ENCODE measurements around the gene CDK18.

Gene CDK18

DNA sequence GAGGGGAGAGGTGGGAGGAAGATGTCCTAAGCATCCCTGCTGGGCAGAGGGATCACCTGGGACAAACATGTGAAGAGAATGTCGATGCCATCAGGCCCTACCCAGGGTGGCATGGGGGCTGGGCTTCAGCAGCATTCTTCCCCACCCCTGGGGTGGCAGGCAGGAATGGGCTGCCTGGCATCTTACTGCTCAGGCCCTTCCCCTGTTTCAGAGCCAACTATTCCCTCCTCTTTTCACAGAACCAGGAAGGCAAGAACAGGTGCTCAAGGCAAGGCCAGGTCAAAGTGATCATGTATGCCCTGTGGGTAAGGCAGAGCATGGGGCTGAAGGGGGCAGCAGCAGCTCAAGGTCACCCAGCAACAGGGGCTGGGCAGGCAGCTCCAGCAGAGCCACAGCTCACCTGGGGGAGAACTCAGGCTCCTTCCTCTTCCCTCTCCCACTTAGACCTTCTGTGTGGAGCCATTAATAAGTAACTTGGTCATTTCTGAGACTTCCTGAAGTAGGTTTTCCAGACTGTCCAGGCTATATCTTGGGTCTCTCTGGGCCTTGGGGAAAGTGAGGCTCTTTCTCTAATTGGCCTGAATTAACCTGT, 70.9 kb downstream of the CDK18 start:
- H3K4me1 ChIP-seq (ENCODE audit: insufficient read depth, low read length), result no peaks in the 10 kb centered on the region
- no peaks in the 10 kb centered on the region for H3K9me3 ChIP-seq (ENCODE audit: insufficient read depth, low read length, severe bottlenecking)
- H3K4me2 ChIP-seq (ENCODE audit: insufficient read depth, low read length), result no peak overlapping the region
- H3K79me2 ChIP-seq (ENCODE audit: insufficient read depth, low read length), result no peaks in the 10 kb centered on the region
- TF ChIP-seq EZH2 (IDR thresholded peaks at IDR 0.05; ENCODE audit: borderline replicate concordance, low read depth, low read length, severe bottlenecking), result no peak
- TF ChIP-seq, protein P1, sequence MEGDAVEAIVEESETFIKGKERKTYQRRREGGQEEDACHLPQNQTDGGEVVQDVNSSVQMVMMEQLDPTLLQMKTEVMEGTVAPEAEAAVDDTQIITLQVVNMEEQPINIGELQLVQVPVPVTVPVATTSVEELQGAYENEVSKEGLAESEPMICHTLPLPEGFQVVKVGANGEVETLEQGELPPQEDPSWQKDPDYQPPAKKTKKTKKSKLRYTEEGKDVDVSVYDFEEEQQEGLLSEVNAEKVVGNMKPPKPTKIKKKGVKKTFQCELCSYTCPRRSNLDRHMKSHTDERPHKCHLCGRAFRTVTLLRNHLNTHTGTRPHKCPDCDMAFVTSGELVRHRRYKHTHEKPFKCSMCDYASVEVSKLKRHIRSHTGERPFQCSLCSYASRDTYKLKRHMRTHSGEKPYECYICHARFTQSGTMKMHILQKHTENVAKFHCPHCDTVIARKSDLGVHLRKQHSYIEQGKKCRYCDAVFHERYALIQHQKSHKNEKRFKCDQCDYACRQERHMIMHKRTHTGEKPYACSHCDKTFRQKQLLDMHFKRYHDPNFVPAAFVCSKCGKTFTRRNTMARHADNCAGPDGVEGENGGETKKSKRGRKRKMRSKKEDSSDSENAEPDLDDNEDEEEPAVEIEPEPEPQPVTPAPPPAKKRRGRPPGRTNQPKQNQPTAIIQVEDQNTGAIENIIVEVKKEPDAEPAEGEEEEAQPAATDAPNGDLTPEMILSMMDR (IDR thresholded peaks at IDR 0.05; ENCODE audit: borderline replicate concordance, extremely low read depth, low read length, poor library complexity, severe bottlenecking), result no peak
- H3K27ac ChIP-seq (ENCODE audit: low read length), result no peak overlapping the region
- no peaks in the 10 kb centered on the region for H3K36me3 ChIP-seq (ENCODE audit: insufficient read depth, low read length)
- peaks cover 41% of the 10 kb centered on the region for H3K27me3 ChIP-seq (ENCODE audit: insufficient read depth, low read length, poor library complexity)
- no peak overlapping the region for H3K4me3 ChIP-seq (ENCODE audit: low read depth in 1 of 2, low read length in 2 of 2)
- H4K20me1 ChIP-seq (ENCODE audit: insufficient read depth, low read length), result no peaks in the 10 kb centered on the region; the same call in none of the 2 replicates
- DNase-seq (no peak), ATAC-seq (ENCODE audit: insufficient read depth, low read depth) (no peak)
- H3K9ac ChIP-seq (ENCODE audit: low read depth, low read length), result no peak overlapping the region
- no peak overlapping the region for H2AFZ ChIP-seq (ENCODE audit: low read depth, low read length)

DNA sequence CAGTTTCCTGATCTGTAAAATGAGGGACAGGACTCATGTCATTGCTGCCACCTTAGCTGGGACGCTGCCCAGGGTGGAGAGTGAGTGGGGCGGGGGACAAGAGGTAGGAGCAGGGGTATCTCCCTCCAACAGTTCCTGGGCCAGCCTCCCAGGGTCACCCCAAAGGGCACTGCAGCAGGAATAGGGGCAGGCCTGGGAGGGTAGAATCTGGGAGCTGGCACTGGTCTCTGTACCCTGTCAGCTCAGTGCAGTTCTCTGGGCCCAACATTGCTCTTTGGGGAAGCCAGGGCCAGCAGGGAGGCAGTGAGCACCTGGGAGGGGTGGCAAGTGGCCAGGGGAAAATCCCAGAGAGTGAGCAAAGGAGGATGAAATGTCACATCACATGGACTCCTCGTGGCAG, 71.5 kb downstream of the CDK18 start:
- Histone ChIP-seq H3K9me3 (ENCODE audit: insufficient read depth, low read length, severe bottlenecking) (no peaks in the 10 kb centered on the region), H2AFZ (ENCODE audit: low read depth, low read length) (no peak overlapping the region), H4K20me1 (ENCODE audit: insufficient read depth, low read length) (no peaks in the 10 kb centered on the region; the same call in none of the 2 replicates), H3K9ac (ENCODE audit: low read depth, low read length) (no peak overlapping the region), H3K79me2 (ENCODE audit: insufficient read depth, low read length) (no peaks in the 10 kb centered on the region), H3K4me3 (ENCODE audit: low read depth in 1 of 2, low read length in 2 of 2) (no peak overlapping the region), H3K27me3 (ENCODE audit: insufficient read depth, low read length, poor library complexity) (peaks cover 38% of the 10 kb centered on the region), H3K27ac (ENCODE audit: low read length) (no peak overlapping the region), H3K4me2 (ENCODE audit: insufficient read depth, low read length) (no peak overlapping the region), H3K4me1 (ENCODE audit: insufficient read depth, low read length) (no peaks in the 10 kb centered on the region), H3K36me3 (ENCODE audit: insufficient read depth, low read length) (no peaks in the 10 kb centered on the region)
- no peak for ATAC-seq (ENCODE audit: insufficient read depth, low read depth)
- TF ChIP-seq EZH2 (IDR thresholded peaks at IDR 0.05; ENCODE audit: borderline replicate concordance, low read depth, low read length, severe bottlenecking), result no peak
- TF ChIP-seq, protein P1 (IDR thresholded peaks at IDR 0.05; ENCODE audit: borderline replicate concordance, extremely low read depth, low read length, poor library complexity, severe bottlenecking), result no peak
- no peak for DNase-seq

DNA sequence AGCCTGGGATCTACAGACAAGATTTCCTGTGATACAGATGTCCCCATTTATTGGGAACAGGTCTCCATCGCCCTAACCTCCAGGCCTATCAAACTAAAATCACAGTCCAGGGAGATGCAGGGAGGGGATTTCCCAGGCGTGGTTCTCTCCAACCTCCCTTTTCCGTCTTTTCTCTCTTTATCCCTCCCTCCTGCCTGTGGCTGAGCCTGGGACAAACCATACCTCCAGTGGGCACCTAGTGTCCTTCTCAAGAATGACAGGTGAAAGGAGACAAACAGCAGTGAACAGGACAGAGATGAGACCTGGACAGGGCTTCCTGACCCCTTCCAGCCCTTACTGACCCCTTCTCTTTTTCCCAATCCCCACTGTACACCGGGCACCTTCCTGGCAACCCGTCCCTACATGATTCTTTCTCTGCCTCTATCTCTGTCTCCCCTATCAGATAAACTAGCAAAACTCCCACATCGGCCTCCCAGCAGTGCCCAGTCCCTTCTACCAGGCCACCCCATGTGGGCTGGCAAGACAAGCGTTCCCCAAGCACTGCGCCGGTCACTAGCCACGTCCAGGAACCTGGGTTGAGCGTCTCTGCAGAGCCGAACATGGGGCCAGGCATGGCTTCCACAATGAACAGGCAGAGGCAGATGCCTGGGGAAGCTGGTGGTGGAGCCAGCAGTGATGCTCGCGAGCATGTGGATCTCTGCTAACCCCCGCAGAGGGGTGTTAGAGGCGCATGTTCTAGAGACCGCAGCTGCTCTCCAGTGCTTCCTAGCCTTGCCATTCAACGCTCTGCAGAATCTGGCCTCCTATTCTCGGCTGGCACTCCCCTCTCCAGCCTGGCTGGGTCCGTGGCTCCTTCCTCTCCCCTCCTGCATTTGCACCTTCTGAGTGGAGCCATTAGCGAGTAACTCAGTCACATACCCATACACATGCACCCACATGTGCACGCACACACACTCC, 72.6 kb downstream of the CDK18 start:
- no peak overlapping the region for H3K4me3 ChIP-seq (ENCODE audit: low read depth in 1 of 2, low read length in 2 of 2)
- H4K20me1 ChIP-seq (ENCODE audit: insufficient read depth, low read length), result no peaks in the 10 kb centered on the region; the same call in 1 of the 2 replicates
- H3K9ac ChIP-seq (ENCODE audit: low read depth, low read length), result no peak overlapping the region
- no peak overlapping the region for H2AFZ ChIP-seq (ENCODE audit: low read depth, low read length)
- no peaks in the 10 kb centered on the region for H3K36me3 ChIP-seq (ENCODE audit: insufficient read depth, low read length)
- ATAC-seq (ENCODE audit: insufficient read depth, low read depth) (no peak), DNase-seq (no peak)
- no peaks in the 10 kb centered on the region for H3K79me2 ChIP-seq (ENCODE audit: insufficient read depth, low read length)
- H3K27me3 ChIP-seq (ENCODE audit: insufficient read depth, low read length, poor library complexity), result peaks cover 30% of the 10 kb centered on the region
- H3K27ac ChIP-seq (ENCODE audit: low read length), result no peak overlapping the region
- no peaks in the 10 kb centered on the region for H3K9me3 ChIP-seq (ENCODE audit: insufficient read depth, low read length, severe bottlenecking)
- peak; percentile 1 for TF ChIP-seq EZH2 (IDR thresholded peaks at IDR 0.05; ENCODE audit: borderline replicate concordance, low read depth, low read length, severe bottlenecking)
- TF ChIP-seq, protein P1 (IDR thresholded peaks at IDR 0.05; ENCODE audit: borderline replicate concordance, extremely low read depth, low read length, poor library complexity, severe bottlenecking), result no peak
- no peaks in the 10 kb centered on the region for H3K4me1 ChIP-seq (ENCODE audit: insufficient read depth, low read length)
- no peak overlapping the region for H3K4me2 ChIP-seq (ENCODE audit: insufficient read depth, low read length)

Measured in DND-41 (cell line).